Mesenchymal stem cell (in vitro differentiated cells and primary cell): Measurements from ENCODE around the gene POLA1.

Experiments used
- DNase-seq: peaks from one replicate; pipeline ENCODE4 v3.0.0-alpha.2; 2013
- H2AFZ ChIP-seq: one replicate; pipeline ENCODE4 v1.6.1; 2013; ENCODE audit warnings: low read depth, mild to moderate bottlenecking, control low read depth, inconsistent platforms, low read length, moderate library complexity
- H2AK5ac ChIP-seq: 2 replicates; pipeline ENCODE4 v1.6.1; 2013; ENCODE audit warnings: low read length, moderate library complexity, mild to moderate bottlenecking, inconsistent platforms; ENCODE audit not compliant: severe bottlenecking
- H2BK120ac ChIP-seq: one replicate; pipeline ENCODE4 v1.6.1; 2013; ENCODE audit warnings: low read depth, mild to moderate bottlenecking, inconsistent platforms, low read length, moderate library complexity
- H2BK12ac ChIP-seq, 2 experiments: one replicate each; pipeline ENCODE4 v1.6.1; 2013; ENCODE audit warnings: inconsistent platforms in 2 of 2, low read length in 2 of 2, mild to moderate bottlenecking in 2 of 2, moderate library complexity in 2 of 2, control low read depth in 1 of 2
- H2BK15ac ChIP-seq: one replicate; pipeline ENCODE4 v1.6.1; 2013; ENCODE audit warnings: mild to moderate bottlenecking, low read depth, inconsistent platforms; ENCODE audit not compliant: poor library complexity, severe bottlenecking
- H2BK5ac ChIP-seq: 2 replicates; pipeline ENCODE4 v1.6.1; 2013; ENCODE audit warnings: low read depth, mild to moderate bottlenecking, low read length, control low read depth, inconsistent platforms; ENCODE audit not compliant: poor library complexity, severe bottlenecking
- H3K14ac ChIP-seq, 2 experiments: one replicate each; pipeline ENCODE4 v1.6.1; 2013; ENCODE audit warnings: inconsistent platforms in 2 of 2, low read length in 2 of 2, control low read depth in 1 of 2, mild to moderate bottlenecking in 1 of 2, moderate library complexity in 1 of 2
- H3K18ac ChIP-seq, 2 experiments: one replicate each; pipeline ENCODE4 v1.6.1; 2013; ENCODE audit warnings: inconsistent platforms in 2 of 2, low read length in 2 of 2, control low read depth in 1 of 2, low read depth in 1 of 2, mild to moderate bottlenecking in 1 of 2
- H3K23ac ChIP-seq, 2 experiments: one replicate each; pipeline ENCODE4 v1.6.1; 2013; ENCODE audit warnings: inconsistent platforms in 2 of 2, low read length in 2 of 2, mild to moderate bottlenecking in 2 of 2, moderate library complexity in 2 of 2, control low read depth in 1 of 2
- H3K27ac ChIP-seq: 2 replicates; pipeline ENCODE4 v1.5.1; 2013; ENCODE audit warnings: mild to moderate bottlenecking, moderate library complexity, low read length, control low read depth, inconsistent platforms; ENCODE audit not compliant: poor library complexity, severe bottlenecking
- H3K27me3 ChIP-seq, 2 experiments: 2 replicates each; pipeline versions ENCODE4 v1.6.1 to v1.7.0; 2013; ENCODE audit warnings: low read length in 2 of 2, mild to moderate bottlenecking in 2 of 2, moderate library complexity in 2 of 2, control low read depth in 1 of 2, inconsistent platforms in 1 of 2; ENCODE audit not compliant: control insufficient read depth in 1 of 2, insufficient read depth in 1 of 2
- H3K36me3 ChIP-seq, 2 experiments: 2 replicates each; pipeline versions ENCODE4 v1.6.1 to v1.7.0; 2013; ENCODE audit warnings: low read length in 2 of 2, control low read depth in 1 of 2, inconsistent platforms in 1 of 2, low read depth in 1 of 2, mild to moderate bottlenecking in 1 of 2; ENCODE audit not compliant: insufficient read depth in 2 of 2, control insufficient read depth in 1 of 2
- H3K4ac ChIP-seq, 2 experiments: one replicate each; pipeline ENCODE4 v1.6.1; 2013; ENCODE audit warnings: inconsistent platforms in 2 of 2, low read length in 2 of 2, mild to moderate bottlenecking in 2 of 2, moderate library complexity in 2 of 2, control low read depth in 1 of 2, low read depth in 1 of 2
- H3K4me1 ChIP-seq: 2 replicates; pipeline ENCODE4 v1.6.1; 2013; ENCODE audit warnings: low read depth, low read length, control low read depth; ENCODE audit not compliant: control insufficient read depth, insufficient read depth
- H3K4me2 ChIP-seq: 2 replicates; pipeline ENCODE4 v1.6.1; 2013; ENCODE audit warnings: low read length, mild to moderate bottlenecking, inconsistent platforms; ENCODE audit not compliant: poor library complexity, severe bottlenecking
- H3K4me3 ChIP-seq, 2 experiments: 2 replicates each; pipeline versions ENCODE4 v1.5.1 to v1.7.0; 2013; ENCODE audit warnings: low read length in 2 of 2, mild to moderate bottlenecking in 2 of 2, control low read depth in 1 of 2, low read depth in 1 of 2; ENCODE audit not compliant: insufficient read depth in 1 of 2
- H3K79me1 ChIP-seq: replicated peaks from 2 replicates; pipeline ENCODE4 v1.6.1; 2013; ENCODE audit warnings: mild to moderate bottlenecking, control low read depth, low read length, inconsistent platforms; ENCODE audit not compliant: poor library complexity, severe bottlenecking
- H3K9ac ChIP-seq: 2 replicates; pipeline ENCODE4 v1.7.0; 2013; ENCODE audit warnings: mild to moderate bottlenecking, low read length, moderate library complexity
- H3K9me3 ChIP-seq: 2 replicates; pipeline ENCODE4 v1.7.0; 2013; ENCODE audit warnings: mild to moderate bottlenecking, low read length; ENCODE audit not compliant: control insufficient read depth
- H4K8ac ChIP-seq: one replicate; pipeline ENCODE4 v1.6.1; 2013; ENCODE audit warnings: inconsistent platforms, mild to moderate bottlenecking, low read length, moderate library complexity
- H4K91ac ChIP-seq: one replicate; pipeline ENCODE4 v1.6.1; 2013; ENCODE audit warnings: mild to moderate bottlenecking, low read length, inconsistent platforms
- WGBS: methylation state at CpG from one replicate; pipeline ENCODE4 v1.1.7; 2013; ENCODE audit warnings: mixed read lengths; 5-methylcytosine and 5-hydroxymethylcytosine counted together

Gene POLA1

GRCh38 chrX:24851289-24851688, 157.6 kb downstream of the POLA1 start:
- H3K14ac ChIP-seq: no peak overlapping the region
- DNase-seq: no peak
- H3K27ac ChIP-seq: no peak overlapping the region
- no peaks in the 10 kb centered on the region for H3K36me3 ChIP-seq
- no peak overlapping the region for H2BK120ac ChIP-seq
- H3K4me3 ChIP-seq: no peak overlapping the region
- no peak overlapping the region for H2AK5ac ChIP-seq
- no peak overlapping the region for H2BK15ac ChIP-seq
- no peak overlapping the region for H2BK5ac ChIP-seq
- no peak overlapping the region for H3K4ac ChIP-seq
- H2AFZ ChIP-seq: no peak overlapping the region
- H3K9me3 ChIP-seq: no peaks in the 10 kb centered on the region
- no peak overlapping the region for H3K18ac ChIP-seq
- H3K4me1 ChIP-seq: no peaks in the 10 kb centered on the region
- no peak overlapping the region for H2BK12ac ChIP-seq
- no peak overlapping the region for H3K23ac ChIP-seq
- no peak overlapping the region for H4K91ac ChIP-seq
- no peaks in the 10 kb centered on the region for H3K27me3 ChIP-seq
- H3K9ac ChIP-seq: no peak overlapping the region
- no peak overlapping the region for H4K8ac ChIP-seq
- no peak overlapping the region for H3K4me2 ChIP-seq
- over 99% methylated on average over 5 of the region's 6 CpGs for WGBS
- H3K79me1 ChIP-seq: no peaks in the 10 kb centered on the region

DNA sequence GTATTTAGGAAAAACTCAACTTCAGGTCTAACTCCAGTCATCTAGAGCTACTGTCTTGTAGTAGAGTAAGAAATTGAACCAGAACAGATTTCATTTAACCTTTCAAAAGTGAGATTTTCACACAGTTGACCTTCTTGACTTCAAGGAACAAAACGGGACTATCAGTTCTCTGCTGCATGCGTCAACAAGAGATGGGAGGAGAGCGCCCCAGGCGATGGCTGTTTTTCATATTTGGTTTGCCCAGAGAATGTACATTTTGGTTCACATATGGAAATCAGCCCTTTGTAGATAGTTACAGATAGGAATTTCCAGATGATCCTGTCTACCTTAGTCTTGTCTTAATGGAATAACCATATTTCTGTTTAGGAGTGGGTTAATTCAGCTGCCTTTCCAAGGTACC, 158.1 kb downstream of the POLA1 start:
- Histone ChIP-seq H3K9ac (no peak overlapping the region), H2AFZ (no peak overlapping the region), H3K27me3 (no peaks in the 10 kb centered on the region), H2BK15ac (no peak overlapping the region), H3K4me3 (no peak overlapping the region), H3K14ac (no peak overlapping the region), H3K36me3 (no peaks in the 10 kb centered on the region), H3K23ac (no peak overlapping the region), H3K4me2 (no peak overlapping the region), H3K79me1 (no peaks in the 10 kb centered on the region), H3K9me3 (no peaks in the 10 kb centered on the region), H3K4ac (no peak overlapping the region), H4K8ac (no peak overlapping the region), H2BK5ac (no peak overlapping the region), H2BK120ac (no peak overlapping the region), H2AK5ac (no peak overlapping the region), H3K18ac (no peak overlapping the region), H4K91ac (no peak overlapping the region), H2BK12ac (no peak overlapping the region), H3K4me1 (no peaks in the 10 kb centered on the region), H3K27ac (no peak overlapping the region)
- 96% methylated on average over 3 of the region's 4 CpGs for WGBS
- DNase-seq: no peak

- no peak overlapping the region for H3K14ac ChIP-seq
Measured at GRCh38 chrX:24858004-24858746, 164.5 kb downstream of the POLA1 start.

GRCh38 chrX:24859211-24859841, 165.6 kb downstream of the POLA1 start:
- Histone ChIP-seq H3K9me3 (no peaks in the 10 kb centered on the region), H3K4me3 (no peak overlapping the region), H3K79me1 (no peaks in the 10 kb centered on the region), H2BK120ac (no peak overlapping the region), H3K4ac (no peak overlapping the region), H2AK5ac (no peak overlapping the region), H2BK5ac (no peak overlapping the region), H3K23ac (no peak overlapping the region), H3K4me2 (no peak overlapping the region), H3K36me3 (no peaks in the 10 kb centered on the region), H3K4me1 (no peaks in the 10 kb centered on the region), H2AFZ (no peak overlapping the region), H2BK15ac (no peak overlapping the region), H3K14ac (no peak overlapping the region), H4K8ac (no peak overlapping the region), H3K18ac (no peak overlapping the region), H2BK12ac (peak overlapping the region in 1 of 2 experiments; percentile 5), H3K9ac (no peak overlapping the region), H3K27me3 (no peaks in the 10 kb centered on the region), H4K91ac (no peak overlapping the region), H3K27ac (no peak overlapping the region)
- WGBS: 98% methylated on average over 4 of the region's 4 CpGs
- DNase-seq: no peak

More at GRCh38 chrX:24858004-24858746, 164.5 kb downstream of the POLA1 start:
- peak; percentile 60 for DNase-seq
- Histone ChIP-seq H2AK5ac (no peak overlapping the region), H4K91ac (no peak overlapping the region), H3K4me2 (no peak overlapping the region), H2AFZ (no peak overlapping the region), H2BK120ac (no peak overlapping the region), H3K27me3 (no peaks in the 10 kb centered on the region), H2BK5ac (no peak overlapping the region), H4K8ac (no peak overlapping the region), H2BK15ac (no peak overlapping the region), H3K27ac (no peak overlapping the region), H3K4ac (no peak overlapping the region), H3K4me1 (no peaks in the 10 kb centered on the region), H3K36me3 (no peaks in the 10 kb centered on the region), H3K18ac (no peak overlapping the region), H3K23ac (no peak overlapping the region), H3K9ac (no peak overlapping the region), H2BK12ac (no peak overlapping the region), H3K79me1 (no peaks in the 10 kb centered on the region), H3K4me3 (no peak overlapping the region), H3K9me3 (no peaks in the 10 kb centered on the region)
- 83% methylated on average over 2 of the region's 4 CpGs for WGBS
